ENCODE measurements around the gene PLXNB2.

- TF ChIP-seq POLR2A (IDR thresholded peaks at IDR 0.05) (peak in 1 of 2 donors; percentile 15), CTCF (IDR thresholded peaks at IDR 0.05) (no peak)
Observed at GRCh38 chr22:50342651-50343540, 35.5 kb upstream of the PLXNB2 start, which contains the start of gene PPP6R2.

All from vagina (tissue), 2 donors.